DMS 273 (cell line): ENCODE results near the gene SLCO3A1.
"Not testable (repeated sequence)": the region's sequence is repeated elsewhere in the genome, so short reads cannot be mapped to it uniquely, and the experiment has no call there.

Source experiments
- DNase-seq: peaks from one replicate; lab custom pipeline; 2025; ENCODE audit not compliant: unreplicated experiment; lab: John Stamatoyannopoulos, UW

SLCO3A1 gene

DNA sequence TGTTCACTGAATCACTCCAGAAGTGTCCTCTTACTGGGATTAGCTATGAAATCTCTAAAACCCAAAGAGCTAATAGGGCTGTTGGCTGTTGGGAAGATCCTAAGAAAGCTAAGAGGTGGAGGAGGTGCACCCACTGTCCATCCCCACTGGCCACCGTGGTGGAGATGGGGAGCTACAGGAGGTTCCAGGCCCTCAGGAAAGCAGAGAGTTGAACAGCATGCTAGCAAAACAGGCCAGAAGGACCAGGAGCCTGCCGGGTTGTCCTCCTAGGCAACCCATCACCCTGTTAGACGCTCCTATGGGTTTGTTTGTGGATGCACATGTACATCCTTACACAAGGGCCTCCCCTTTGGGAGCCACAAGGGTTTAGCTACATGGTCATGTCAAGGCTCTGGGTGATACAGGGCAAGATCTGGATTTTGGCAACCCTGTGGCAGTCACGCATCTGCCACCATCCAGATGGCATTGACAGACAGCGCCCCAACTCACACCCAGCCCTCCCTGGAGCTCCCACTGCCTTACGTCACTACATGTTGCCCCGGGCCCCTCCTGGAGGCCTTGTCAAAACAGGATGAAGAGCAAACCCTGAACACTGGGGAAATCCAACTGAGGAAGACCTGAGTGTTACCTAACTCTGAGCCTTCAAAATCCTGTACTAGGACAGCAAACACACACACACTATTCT is 208.1 kb downstream of the SLCO3A1 start:
- DNase-seq = peak; percentile 52

DNA sequence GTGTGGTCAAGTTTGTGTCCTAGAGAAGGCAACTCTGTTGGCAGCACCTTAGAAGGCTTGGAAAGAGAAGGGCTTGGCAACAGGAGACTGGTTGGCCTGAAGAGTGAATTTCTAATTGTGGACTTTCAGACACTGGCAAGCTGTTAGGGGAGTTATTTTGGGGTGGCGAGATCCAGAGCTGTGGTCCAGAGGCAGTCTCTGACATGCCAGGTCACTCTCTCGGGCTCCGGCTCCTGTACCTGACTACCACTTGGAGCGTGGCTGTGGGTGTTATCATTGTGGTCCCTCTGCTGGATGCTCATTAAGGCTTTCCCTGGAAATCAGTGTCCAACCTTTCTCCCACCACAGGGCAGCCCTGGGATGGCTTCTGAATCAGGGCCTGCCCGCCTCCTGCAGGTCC is 209.0 kb downstream of the SLCO3A1 start:
- no peak for DNase-seq

DNA sequence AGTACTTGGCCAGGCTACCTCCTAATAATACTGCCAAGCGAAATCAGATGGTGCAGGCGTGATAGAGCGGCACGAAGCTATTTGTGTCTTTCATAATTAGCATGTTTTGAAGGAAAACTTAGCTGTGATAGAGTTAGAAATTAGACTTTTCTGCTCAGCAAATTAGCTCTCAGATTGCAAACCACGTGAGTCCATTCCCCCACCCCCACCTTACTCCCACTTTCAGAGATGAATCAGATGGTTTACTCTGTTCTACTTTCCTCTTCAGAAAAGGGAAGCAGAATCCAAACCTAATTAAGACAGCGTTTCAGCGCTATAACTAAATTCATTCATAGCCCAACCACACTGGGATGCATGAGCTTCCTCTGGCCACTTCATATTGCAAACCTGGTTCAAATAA is 214.6 kb downstream of the SLCO3A1 start:
- DNase-seq = no peak

DNA sequence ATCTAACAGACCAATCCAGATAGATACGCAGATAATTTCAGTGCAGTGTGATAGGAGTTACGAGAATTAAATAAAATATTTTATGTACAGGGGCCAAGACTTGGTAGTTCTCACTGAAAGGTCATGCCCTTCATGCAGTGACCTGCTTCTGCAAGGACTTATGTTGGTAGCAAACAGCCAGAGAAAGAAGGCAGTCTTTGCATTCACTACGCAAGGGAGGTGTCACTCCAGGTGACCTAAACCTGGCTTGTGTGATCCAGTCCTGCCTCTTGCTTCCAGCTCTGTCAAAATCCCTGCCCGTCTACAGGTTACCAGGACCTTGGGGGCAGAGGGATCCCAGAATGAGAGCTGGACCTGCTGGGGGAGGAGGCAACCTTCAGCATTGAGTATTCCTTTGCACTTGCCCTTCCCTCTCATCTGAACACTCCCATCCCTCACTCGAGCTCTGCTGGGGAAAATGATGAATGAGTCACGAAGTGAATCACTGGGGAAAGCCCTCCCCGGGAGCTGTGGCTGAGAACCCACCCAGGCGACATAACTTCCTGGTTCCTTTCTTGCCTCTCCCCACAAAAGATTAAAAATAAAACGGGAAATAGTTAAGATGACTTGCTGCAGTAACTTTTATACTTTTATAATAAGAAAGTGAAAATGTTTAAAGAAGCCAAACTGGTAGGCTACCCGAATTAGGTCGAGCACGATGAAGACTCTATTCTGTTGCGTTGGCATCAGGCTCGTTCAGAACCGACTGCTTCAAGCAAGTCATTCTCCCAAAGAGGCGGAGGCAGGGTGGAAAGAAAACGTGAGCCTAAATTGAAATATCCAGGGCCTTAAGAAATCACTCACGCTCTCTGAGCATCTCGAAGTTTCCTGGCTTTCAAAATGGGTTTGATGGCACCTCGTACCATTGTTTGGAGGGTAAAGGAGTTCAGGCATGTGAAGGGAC is 216.1 kb downstream of the SLCO3A1 start:
- DNase-seq = no peak

DNA sequence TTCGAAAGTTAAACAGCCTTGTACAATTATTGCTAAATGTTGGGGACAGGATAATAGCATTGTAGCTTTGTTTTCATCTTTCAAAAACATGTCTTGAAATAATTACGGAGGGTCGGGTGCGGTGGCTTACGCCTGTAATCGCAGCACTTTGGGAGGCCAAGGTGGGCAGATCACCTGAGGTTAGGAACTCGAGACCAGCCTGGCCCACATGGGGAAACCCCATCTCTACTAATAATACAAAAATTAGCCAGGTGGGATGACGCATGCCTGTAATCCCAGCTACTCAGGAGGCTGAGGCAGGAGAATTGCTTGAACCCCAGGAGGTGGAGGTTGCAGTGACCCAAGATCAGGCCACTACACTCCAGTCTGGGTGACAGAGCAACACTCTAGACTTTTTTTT is 216.7 kb downstream of the SLCO3A1 start:
- DNase-seq = not testable (repeated sequence)

DNA sequence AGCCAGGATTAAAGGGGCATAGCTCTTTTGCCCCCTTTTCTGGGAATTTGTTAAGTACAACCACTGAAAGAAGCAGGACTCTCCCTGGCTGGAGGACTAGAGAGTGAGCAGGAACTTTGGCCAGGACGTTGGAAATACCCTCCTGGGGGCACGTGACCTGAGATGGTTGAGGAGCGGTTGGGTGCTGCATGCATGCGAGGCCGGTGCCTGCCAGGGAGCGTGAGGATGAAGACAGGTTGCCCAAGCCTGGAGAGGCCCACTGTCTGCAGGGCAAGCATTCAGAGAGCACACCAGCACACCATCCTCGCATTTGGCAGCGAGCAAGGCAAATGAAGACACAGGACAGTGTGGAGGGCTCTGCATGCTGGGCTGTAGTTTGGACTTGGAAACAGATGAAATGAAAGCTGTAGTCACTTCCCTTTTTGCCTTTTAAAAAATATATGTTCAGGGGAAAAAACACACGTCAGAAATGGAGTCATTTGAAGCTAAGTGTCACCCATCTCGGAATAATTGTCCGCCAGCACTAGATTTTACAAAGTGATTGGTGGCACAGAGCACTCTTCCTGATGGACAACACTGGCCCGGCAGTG is 217.6 kb downstream of the SLCO3A1 start:
- DNase-seq = no peak

DNA sequence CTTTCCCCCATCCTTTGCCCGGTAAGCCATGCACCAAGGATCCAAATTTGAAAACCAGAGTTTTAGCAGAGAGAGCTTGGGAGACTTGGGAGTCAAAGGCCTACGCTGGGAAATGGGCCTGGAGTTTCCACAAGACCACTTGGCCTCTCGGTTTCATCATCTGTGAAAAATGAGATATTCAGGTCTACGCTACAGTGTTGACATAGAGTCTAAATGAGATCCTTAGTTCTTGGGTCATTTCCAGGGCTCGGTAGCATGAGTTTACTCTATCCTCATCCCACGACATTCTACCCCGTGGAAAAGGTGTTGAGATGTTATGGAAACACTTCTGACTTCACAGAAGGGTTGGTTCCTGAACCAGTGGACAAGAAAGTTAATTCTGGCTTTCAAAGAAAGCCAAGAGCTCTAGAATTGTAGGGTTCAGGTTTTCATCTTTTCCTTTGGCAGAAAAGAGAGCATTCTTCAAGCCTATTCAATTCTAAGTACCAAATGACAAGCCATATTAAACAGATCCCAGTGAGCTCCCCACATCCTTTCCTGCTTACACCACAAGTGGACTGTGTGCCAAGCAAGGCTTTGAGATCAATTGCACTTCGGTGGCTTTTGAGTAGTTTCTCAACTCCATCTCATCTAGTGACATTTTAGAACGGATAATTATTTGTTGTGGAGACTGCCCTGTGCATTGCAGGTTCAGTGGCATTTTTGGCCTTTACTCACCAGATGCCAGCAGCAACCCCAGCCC is 219.7 kb downstream of the SLCO3A1 start:
- DNase-seq = no peak

DNA sequence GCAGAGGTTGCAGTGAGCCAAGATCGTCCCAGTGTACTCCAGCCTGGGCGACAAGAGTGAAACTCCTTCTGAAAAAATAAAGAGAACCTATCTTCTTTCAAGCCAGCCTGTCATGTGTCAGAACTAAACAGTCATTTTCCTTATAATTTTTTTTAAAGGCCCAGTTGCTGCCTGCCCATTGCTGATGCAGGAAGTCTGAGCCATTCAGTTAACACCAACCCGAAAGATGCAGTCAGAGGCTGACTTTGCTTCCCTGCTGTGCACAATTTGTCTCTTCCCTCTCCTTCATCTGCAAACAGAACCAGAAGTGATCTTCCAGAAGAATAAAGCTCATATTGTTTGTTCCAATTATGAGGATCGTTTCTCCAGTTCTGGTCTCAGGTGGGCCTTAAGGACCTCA is 220.6 kb downstream of the SLCO3A1 start:
- DNase-seq = no peak

DNA sequence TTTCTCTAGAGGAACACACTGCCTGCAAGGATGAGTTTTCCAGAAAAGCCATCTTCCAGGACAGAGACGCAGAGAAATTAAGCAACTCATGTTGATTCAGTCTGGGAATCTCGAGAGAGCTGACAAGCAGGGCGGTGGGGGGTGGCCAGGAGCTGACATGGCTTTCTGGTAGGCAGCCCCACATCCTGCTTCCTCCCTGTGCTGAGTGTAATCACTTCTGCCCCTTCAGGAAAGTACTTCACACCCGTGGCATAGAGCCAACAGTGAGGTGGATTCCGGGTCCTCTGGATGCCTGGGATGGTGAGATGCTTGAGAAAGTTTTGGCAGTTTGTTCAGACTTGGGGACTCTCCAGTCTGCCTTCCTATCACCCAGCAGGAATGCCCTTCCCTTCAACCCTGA is 221.1 kb downstream of the SLCO3A1 start:
- peak; percentile 6 for DNase-seq

DNA sequence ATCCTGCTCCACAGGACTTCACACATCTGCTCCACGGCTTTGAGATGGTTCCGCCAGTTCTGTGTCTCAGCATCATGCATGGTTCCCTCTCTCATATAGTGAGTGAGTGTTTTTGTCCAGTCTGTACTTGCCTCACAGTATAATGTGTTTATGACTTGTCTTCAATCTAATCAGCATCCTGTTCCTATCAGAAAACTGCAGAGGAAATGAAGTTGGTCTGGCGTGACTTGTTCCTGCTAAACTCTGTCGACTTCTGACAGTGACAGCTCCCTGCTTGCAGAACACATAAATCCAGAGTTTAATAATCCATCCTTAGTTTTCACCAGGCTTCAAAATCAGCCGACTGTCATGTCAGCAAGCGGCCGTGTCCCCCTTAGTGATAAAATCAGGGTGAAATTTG is 222.3 kb downstream of the SLCO3A1 start:
- no peak for DNase-seq

DNA sequence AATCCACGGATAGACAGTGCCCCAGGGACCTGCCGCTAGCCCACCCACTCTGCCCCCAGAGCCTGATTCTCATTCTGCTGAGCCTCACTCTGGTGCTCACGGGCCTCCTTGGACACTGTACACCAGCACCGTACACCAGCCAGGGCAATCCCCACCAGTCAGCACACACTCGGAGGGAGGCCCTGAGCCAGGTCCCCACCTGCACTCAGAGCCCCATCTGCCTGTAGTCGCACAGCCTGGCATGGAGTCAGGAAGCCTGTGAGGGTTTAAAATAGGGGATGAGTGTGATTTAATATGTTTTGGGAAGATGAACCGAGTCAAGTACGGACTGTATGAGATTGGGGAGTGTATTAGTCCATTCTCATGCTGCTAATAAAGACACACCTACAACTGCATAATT is 223.0 kb downstream of the SLCO3A1 start:
- peak; percentile 41 for DNase-seq

DNA sequence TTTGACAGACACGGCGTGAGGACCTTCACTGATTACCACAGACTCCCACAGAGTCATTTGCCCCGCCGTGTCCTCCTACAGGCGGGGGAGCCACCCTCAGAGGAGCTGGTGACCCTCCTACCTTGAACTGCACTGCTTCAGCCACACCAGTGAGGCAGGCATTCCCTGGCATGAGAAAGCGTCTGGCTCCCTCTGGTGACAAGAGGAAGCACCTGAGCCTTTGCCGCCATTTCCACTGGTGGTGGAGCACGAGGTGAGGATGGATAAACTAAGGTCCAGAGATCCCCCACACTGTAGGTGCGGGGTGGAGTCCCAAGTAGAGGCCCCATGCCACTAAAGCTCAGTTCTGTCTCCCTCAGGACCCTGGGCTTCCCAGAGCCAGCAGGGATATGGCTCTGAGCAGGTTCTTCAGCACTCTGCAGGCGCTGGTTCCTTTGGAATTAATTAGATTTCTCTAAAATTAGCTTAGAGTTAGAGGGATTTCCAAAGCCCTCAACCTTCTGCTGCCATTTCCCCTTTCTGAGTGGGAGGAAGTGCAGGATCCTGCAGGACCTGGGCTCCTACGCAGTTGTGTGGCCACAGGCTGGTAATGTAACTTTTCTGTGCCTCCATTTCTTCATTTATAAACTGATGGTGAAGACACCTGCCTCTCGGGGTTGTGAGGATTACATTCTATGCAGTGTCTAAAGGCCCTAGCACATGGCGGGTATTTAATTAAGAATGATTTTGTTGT is 224.0 kb downstream of the SLCO3A1 start:
- DNase-seq = peak; percentile 72

DNA sequence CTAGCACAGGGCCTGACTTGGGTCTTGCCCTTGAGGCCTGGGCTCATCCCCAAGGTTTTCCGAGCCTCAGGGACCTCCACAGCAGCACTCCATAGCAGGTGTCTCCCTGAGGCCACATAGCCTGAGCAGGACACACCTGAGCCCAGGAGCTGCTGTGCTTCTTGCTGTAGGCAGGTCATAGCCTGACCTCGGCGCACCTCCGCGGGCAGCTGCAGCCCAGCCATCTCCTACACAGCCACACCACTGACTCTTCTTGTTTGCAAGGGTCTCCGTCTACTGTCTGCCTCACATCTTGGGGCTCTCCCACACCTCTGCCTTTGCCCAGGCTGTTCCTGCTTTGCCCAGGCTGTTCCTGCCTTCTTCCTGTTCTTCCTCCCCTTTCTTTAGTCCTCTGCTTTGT is 224.8 kb downstream of the SLCO3A1 start:
- DNase-seq = no peak

DNA sequence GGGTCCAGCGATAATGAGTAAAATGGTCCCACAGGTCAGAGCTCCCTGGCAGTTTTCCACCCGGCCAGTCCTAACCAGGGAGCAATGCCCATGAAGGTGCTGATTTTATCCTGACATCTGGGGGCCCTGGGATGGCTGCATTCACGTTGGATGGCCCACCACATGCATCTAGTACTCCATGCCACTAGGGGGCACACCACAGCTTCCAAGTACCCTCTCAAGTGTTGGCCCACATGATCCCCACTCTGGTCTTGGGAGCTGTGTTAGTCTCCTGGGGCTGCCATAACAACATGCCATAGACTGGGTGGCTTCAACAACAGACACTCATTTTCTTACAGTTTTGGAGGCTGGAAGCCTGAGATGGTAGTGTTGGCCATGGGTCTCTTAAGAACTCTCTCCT is 225.5 kb downstream of the SLCO3A1 start:
- peak; percentile 50 for DNase-seq

DNA sequence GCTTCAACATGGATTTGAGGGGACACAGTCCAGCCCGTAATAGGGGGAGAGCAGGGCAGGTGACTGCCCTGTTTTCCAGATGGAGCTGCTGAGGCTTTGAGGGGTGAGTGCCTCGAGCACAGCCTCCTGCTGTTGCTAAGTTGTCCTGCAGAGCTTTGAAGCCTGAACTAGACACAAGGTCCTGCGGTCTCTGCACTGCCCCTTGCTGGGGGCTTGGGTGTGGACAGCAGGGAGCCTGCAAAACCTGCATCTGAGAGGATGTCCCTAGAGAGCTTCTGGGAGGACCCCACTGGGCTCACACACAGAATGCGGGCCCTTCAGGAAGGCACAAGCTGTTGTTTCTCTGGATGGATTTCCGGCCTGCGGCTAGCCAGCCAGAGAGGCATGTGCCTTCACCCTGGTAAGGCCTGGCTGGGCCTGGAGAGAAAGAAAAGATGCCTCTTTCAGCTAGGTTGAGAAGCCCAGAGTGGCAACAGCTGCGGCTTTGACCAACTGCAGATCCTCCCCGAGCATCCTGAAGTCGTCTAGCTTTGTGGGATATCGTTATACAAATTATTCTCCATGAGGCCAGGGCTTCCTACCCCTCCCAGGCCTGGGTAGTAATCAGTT is 226.2 kb downstream of the SLCO3A1 start:
- peak; percentile 23 for DNase-seq

DNA sequence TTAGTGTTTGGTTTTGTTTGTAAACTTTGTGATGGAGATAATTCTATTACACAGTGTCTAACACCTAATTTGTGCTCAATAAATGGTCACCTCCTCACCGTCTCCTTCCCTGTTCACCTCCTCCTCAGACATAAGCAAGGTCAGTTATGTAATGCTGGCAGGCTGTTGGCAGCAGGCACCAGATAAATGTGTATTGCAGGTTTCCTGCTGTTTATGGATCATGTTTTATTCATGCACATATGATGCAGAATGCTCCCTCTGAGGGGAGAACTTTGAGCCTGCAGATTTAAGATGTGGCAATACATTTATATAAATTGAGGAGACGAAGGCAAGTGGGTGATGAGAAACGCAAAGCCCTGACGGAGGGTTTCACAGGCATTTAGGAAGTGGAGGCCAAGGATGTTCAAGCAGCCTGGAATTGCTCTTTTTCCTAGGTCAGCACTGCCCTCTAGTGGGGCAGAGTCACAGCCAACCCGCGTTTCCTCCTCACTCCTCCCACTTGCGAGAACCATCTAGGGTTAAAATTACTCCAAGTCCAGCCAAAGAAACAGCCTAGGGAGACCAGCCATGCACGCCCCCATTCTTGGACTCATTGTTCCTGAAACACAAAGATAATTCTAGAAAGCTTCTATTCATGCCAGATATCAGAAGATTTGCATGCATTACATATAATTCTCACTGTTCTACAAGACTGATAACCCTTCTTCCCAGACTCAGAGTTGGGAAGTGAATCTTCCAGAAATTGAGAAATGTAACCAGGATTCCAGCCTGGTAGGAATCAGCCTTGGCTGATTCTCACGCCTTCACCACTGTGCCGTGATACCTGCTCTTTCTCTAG is 228.7 kb downstream of the SLCO3A1 start:
- DNase-seq = peak; percentile 81

DNA sequence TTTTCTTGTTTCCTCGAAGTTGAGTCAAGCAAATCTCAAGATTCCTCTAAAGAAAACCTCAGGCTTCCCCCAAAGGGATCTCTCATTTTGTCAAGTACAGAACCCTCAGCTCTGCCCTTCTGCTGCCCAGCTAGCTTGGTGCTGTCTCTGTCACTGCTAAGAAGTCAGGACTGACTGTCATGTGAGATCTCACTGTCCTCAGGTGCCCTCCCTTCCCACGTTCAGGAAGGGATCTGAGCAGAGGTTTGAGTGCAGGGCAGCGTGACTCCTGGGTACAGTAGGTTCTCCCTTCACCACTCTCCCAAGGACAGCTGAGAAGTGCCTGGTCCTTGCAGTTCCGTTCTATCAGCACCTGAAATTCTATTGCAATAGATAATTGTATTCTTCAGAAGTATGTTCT is 229.7 kb downstream of the SLCO3A1 start:
- no peak for DNase-seq

DNA sequence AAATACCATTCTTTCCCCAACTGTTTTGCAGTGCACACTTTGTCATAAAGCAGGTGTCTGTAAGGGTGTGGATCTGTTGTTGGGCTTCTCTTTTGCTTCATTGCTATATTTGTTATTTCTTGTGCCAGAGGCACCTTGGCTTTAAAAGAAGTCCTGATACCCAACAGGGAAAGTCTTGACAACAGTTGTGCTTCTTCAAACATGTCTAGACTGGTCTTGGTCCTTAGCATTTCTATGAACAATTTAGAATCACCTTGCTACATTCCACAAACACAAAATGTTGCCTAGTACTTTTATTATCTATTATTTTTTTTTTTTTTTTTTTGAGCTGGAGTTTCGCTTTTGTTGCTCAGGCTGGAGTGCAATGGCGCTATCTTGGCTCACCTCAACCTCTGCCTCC is 233.7 kb downstream of the SLCO3A1 start:
- DNase-seq = no peak

DNA sequence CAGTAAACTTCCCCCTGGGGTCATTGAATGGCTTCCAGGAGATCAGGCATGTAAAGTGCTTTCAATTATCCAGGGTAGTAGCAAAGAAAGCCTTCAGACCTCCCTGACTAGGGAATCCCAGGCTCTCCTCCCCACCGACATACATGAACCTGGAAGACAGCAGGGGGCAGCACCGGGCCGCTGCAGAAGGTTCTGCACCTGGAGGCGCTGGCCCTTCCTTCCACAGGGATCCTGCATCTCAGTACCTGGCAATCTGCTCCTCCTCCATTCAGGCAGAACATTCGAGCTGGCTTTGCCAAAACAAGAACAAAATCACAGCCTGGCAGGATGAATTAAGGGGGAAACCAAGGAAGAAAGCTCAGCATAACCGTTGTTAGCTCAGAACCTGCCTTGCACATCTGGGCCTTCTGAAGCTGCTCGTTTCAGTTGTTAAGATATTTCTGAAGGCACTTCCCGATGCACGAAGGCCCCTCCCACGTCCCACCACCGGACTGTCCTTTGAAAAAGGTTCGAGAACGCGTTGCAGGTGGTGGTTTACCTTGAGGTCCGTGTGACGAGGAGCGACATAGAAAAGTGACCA is 237.7 kb downstream of the SLCO3A1 start:
- peak; percentile 54 for DNase-seq
